Osteocyte (in vitro differentiated cells): ENCODE data around the gene CCDC71L. TPM values are rescaled to one million over a fixed set of nuclear protein-coding genes. Genes with fewer than 3 reads are reported as not detected.

Source experiments
- DNase-seq: peaks from one replicate; pipeline ENCODE4 v3.0.0; 2021; ENCODE audit warnings: mixed read lengths; ENCODE audit not compliant: unreplicated experiment; ENCODE audit errors: extremely low spot score
- H3K27ac Mint-ChIP-seq: one replicate; pipeline ENCODE4 v1.8.0; 2021; ENCODE audit warnings: mild to moderate bottlenecking, mixed read lengths; ENCODE audit not compliant: unreplicated experiment
- H3K27me3 Mint-ChIP-seq: one replicate; pipeline ENCODE4 v1.8.0; 2021; ENCODE audit warnings: mixed read lengths; ENCODE audit not compliant: unreplicated experiment
- H3K36me3 Mint-ChIP-seq: one replicate; pipeline ENCODE4 v1.8.0; 2021; ENCODE audit warnings: mixed read lengths; ENCODE audit not compliant: unreplicated experiment
- H3K4me1 Mint-ChIP-seq: one replicate; pipeline ENCODE4 v1.8.0; 2021; ENCODE audit warnings: mixed read lengths; ENCODE audit not compliant: unreplicated experiment
- H3K4me3 Mint-ChIP-seq: one replicate; pipeline ENCODE4 v1.8.0; 2021; ENCODE audit warnings: mild to moderate bottlenecking, moderate library complexity, mixed read lengths; ENCODE audit not compliant: unreplicated experiment
- H3K9me3 Mint-ChIP-seq: one replicate; pipeline ENCODE4 v1.8.0; 2021; ENCODE audit warnings: mixed read lengths; ENCODE audit not compliant: unreplicated experiment
- CTCF ChIP-seq: fragments of 200-600 bp; sonication (generic); IDR thresholded peaks from 2 replicates; pipeline ENCODE4 v1.5.0; 2021; ENCODE audit warnings: antibody characterized with exemption, mild to moderate bottlenecking, moderate library complexity
- total RNA-seq: library from RNA; stranded (reverse); gene quantifications from 2 replicates; pipeline ENCODE4 v1.2.1, GENCODE V29; 2021

Gene CCDC71L
- total RNA-seq, 1 donor from 2014 or later: 45.2 TPM

GRCh38 chr7:106643216-106644000 is 17.6 kb downstream of the CCDC71L start:
- Mint-ChIP-seq H3K4me1 (peaks cover 9% of the 10 kb centered on the region), H3K4me3 (no peak overlapping the region), H3K27ac (no peak overlapping the region), H3K36me3 (no peaks in the 10 kb centered on the region), H3K27me3 (no peaks in the 10 kb centered on the region), H3K9me3 (no peaks in the 10 kb centered on the region)
- TF ChIP-seq CTCF: no peak
- DNase-seq: no peak

- Mint-ChIP-seq H3K27me3 (no peaks in the 10 kb centered on the region), H3K36me3 (no peaks in the 10 kb centered on the region), H3K4me3 (no peak overlapping the region), H3K4me1 (peaks cover 9% of the 10 kb centered on the region), H3K27ac (no peak overlapping the region), H3K9me3 (no peaks in the 10 kb centered on the region)
- no peak for DNase-seq
- TF ChIP-seq CTCF: no peak
Observed at GRCh38 chr7:106641416-106641815, 19.5 kb downstream of the CCDC71L start.

- Mint-ChIP-seq H3K9me3 (no peaks in the 10 kb centered on the region), H3K4me1 (peaks cover 9% of the 10 kb centered on the region), H3K36me3 (no peaks in the 10 kb centered on the region), H3K27me3 (no peaks in the 10 kb centered on the region), H3K27ac (no peak overlapping the region), H3K4me3 (no peak overlapping the region)
- DNase-seq: no peak
- TF ChIP-seq CTCF: no peak
Observed at GRCh38 chr7:106640368-106641141, 20.4 kb downstream of the CCDC71L start.

- H3K27ac Mint-ChIP-seq: no peak overlapping the region
- H3K9me3 Mint-ChIP-seq: no peaks in the 10 kb centered on the region
- peaks cover 9% of the 10 kb centered on the region for H3K4me1 Mint-ChIP-seq
- no peaks in the 10 kb centered on the region for H3K36me3 Mint-ChIP-seq
- H3K27me3 Mint-ChIP-seq: no peaks in the 10 kb centered on the region
- no peak overlapping the region for H3K4me3 Mint-ChIP-seq
- TF ChIP-seq CTCF: no peak
- DNase-seq: no peak
Observed at GRCh38 chr7:106639476-106640334, 21.3 kb downstream of the CCDC71L start.
